Fibroblast of mammary gland (primary cell): ENCODE data around the gene IER3.

Source experiments
- DNase-seq: peaks from one replicate; pipeline ENCODE4 v3.0.0-alpha.2; 2010; ENCODE audit warnings: low read depth
- H3K4me3 ChIP-seq: 2 replicates; pipeline ENCODE4 v1.5.1; 2011; ENCODE audit warnings: low read depth, mild to moderate bottlenecking, low read length, moderate library complexity; ENCODE audit not compliant: control insufficient read depth
- TF ChIP-seq, protein P1 (sequence below): conservative IDR thresholded peaks from 2 replicates; pipeline ENCODE4 v1.5.1; 2011; ENCODE audit warnings: low read depth, low read length, inconsistent platforms; ENCODE audit not compliant: control insufficient read depth, insufficient read depth

Gene IER3

DNA sequence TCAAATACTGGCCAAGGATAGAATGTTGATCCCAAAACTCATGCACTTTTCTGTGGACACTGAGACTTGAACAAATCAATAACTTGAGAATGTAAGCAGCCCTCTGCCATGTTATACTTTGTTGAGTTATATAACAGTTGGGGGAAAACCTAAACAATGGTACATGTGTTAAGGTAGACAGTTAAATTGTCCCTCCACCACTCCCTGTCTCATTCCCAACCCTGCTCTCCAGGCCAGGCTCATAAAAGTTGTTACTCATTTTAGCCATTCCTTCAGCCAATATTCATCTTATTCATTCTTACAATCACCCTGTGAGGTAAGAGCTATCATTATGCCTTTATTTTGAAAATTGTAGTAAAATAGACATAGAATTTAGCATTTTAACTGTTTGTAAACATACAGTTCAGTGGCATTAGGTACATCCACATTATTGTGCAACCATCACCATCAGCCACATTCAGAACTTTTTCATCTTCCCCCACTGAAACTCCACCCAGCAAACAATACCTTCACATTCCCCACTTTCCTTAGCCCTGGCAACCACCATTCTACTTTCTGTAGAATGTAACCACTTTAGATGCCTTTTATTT, 38.2 kb upstream of the IER3 start:
- TF ChIP-seq, protein P1, sequence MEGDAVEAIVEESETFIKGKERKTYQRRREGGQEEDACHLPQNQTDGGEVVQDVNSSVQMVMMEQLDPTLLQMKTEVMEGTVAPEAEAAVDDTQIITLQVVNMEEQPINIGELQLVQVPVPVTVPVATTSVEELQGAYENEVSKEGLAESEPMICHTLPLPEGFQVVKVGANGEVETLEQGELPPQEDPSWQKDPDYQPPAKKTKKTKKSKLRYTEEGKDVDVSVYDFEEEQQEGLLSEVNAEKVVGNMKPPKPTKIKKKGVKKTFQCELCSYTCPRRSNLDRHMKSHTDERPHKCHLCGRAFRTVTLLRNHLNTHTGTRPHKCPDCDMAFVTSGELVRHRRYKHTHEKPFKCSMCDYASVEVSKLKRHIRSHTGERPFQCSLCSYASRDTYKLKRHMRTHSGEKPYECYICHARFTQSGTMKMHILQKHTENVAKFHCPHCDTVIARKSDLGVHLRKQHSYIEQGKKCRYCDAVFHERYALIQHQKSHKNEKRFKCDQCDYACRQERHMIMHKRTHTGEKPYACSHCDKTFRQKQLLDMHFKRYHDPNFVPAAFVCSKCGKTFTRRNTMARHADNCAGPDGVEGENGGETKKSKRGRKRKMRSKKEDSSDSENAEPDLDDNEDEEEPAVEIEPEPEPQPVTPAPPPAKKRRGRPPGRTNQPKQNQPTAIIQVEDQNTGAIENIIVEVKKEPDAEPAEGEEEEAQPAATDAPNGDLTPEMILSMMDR, result no peak
- DNase-seq, result peak; percentile 63
- no peak overlapping the region for H3K4me3 ChIP-seq

DNA sequence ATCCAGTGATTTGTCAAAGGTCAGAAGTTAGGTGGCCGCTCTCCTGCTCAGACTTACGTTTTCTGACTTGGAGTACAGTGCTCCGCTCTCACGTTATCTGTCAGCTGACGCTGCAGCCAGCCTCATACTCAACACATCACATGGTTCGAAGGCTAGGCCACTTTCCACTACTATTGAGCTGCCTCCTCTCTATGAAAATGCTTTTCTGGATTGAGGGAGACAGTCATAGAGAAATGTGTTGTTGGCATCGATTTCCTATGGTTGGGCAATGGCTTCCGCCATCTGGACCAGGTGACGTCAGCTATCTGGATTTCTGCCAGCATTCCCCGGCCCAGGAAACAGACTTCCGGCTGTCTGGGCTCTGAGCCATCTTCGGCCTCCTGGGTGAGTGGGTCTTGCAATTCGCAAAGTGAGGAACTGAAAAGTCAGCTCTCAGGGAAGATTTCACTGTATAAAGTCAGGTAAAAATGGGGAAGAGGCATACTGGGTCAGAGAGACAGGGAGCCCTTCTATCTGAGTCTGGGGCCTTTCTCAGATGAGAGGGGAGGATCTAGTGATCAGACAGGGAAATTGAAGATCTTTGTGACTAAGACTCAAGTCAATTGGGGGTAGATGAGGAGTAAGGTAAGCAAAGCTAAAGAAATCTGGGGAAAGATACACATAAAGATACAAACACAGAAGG, 37.5 kb upstream of the IER3 start:
- DNase-seq, result peak; percentile 98
- no peak overlapping the region for H3K4me3 ChIP-seq
- TF ChIP-seq, protein P1, result no peak

DNA sequence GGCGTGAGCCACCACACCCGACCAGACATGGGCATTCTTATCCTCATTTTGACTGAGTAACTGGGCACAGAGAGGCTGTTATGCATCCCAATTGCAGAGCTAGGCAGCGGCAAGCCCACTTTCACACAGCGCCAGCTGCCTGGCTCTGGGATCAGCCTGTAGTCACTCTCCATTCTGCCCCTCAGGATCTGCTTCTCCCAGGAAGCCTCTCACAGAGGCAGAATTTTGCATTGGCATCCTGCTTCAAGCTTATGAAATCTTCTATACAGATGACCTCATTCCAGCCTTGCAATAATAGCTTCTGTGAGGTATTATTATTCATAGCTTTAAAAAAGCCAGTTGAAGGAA, 37.0 kb upstream of the IER3 start:
- TF ChIP-seq, protein P1, result no peak
- no peak overlapping the region for H3K4me3 ChIP-seq
- DNase-seq, result no peak

DNA sequence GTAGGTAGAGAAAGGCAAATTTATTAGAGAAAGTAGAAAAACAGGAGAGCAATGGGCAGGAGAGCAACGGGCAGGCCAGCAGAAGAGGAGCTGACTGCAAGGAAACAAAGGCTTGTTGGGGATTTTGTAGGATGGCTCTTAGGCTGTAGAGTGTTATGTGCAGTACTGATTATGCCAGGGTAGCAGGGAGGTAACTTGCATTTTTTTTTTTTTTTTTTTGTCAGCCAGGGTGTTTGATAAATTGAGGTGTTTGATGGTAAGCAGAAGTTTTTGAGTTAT, 36.2 kb upstream of the IER3 start:
- no peak for DNase-seq
- TF ChIP-seq, protein P1, result no peak
- H3K4me3 ChIP-seq, result no peak overlapping the region

DNA sequence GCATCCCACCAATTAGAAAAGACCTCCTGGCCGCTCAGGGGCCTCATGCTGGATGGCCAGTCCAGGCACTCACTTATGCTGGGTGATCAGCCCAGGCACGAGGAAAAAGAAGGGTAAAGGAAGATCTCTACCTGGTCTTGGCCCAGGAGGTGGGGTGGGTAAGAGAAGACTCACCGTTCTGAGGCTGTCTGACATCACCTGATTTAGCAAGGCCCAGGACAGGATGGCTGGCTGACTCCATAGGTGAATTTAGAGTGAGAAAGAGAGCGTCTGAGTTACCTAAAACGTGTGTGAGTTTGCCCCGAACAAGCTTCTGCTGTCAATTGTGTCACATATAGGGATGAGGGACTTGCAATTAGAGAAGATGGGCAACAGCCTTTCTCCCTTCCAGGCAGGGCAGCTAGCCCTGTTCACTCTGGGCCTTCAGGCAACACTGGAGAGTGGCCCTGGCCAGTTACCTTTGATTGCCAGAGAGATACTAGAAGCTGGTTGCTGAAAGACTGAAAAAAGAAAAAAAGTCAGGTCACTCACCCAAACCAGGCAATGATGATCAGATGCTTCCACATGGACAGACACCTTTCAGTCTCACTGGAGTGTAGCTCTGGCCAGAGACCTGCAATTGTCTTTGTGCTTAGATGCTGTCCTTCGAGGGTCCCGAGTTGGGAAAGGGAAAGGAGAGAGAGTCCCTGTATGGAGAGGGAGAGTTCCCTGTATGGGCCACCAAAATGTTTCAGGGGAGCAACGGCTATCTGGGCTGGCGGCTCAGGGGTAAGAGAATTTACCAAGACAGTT, 35.7 kb upstream of the IER3 start:
- H3K4me3 ChIP-seq, result no peak overlapping the region
- TF ChIP-seq, protein P1, result no peak
- no peak for DNase-seq

DNA sequence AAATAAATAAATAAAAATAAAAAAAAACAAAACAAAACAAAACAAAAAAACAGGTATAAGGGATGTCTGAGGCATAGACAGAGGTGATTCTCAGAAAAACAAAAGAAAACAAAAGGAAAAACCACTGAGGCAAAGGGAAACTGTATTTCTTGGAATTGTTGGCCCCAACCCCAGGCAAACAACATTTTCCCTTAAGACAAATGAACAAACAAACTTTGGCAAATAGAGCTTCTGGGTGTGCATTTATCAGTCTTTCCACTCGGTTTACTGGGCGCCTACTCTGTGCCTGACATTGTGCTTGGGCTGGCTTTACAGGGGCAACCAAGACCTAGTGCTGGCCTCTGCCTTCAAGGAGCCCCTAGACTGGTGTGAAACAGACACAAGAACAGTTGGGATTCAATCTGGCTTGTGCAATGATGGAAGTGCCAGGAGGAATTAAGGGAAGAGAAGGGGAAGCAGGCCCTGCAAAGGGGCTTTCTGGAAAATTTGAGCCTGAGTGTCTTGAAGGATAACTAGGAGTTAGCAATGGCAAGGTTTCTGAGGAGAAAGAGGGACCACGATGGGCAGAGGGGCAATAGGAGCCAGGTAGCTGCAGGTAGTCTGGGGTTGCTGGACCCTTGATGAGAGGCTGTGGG, 33.8 kb upstream of the IER3 start:
- TF ChIP-seq, protein P1, result no peak
- DNase-seq, result no peak
- no peak overlapping the region for H3K4me3 ChIP-seq
